Astrocyte of the hippocampus (primary cell): ENCODE data around the gene FBXL15.
A peak's percentile ranks its signal among the peaks of the same experiment; 100 is the strongest.

Source experiments
- DNase-seq: peaks from one replicate; pipeline ENCODE4 v3.0.0; 2011; ENCODE audit warnings: low read depth, low spot score

Gene FBXL15

GRCh38 chr10:102457591-102458150 lies 37.0 kb downstream of the FBXL15 start:
- DNase-seq, result no peak

GRCh38 chr10:102458656-102459055 lies 38.0 kb downstream of the FBXL15 start:
- DNase-seq, result no peak

DNA sequence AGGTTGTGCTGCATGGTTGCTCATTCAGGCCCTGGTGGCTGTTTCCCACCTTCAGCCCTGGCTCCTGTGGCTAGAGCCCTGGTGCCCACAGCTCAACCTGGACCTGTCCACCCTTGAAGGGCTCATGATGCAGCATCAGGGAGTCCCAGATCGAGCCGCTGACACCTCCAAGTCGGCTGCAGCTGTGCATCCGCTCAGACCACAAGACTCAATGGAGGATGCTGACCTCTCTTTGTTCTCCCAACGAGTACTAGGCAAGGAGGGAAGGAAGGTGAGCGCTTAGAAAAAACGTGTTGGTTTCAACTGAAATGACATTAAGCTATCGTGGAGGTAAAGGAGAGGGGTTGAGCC lies 40.2 kb downstream of the FBXL15 start:
- DNase-seq, result no peak

DNA sequence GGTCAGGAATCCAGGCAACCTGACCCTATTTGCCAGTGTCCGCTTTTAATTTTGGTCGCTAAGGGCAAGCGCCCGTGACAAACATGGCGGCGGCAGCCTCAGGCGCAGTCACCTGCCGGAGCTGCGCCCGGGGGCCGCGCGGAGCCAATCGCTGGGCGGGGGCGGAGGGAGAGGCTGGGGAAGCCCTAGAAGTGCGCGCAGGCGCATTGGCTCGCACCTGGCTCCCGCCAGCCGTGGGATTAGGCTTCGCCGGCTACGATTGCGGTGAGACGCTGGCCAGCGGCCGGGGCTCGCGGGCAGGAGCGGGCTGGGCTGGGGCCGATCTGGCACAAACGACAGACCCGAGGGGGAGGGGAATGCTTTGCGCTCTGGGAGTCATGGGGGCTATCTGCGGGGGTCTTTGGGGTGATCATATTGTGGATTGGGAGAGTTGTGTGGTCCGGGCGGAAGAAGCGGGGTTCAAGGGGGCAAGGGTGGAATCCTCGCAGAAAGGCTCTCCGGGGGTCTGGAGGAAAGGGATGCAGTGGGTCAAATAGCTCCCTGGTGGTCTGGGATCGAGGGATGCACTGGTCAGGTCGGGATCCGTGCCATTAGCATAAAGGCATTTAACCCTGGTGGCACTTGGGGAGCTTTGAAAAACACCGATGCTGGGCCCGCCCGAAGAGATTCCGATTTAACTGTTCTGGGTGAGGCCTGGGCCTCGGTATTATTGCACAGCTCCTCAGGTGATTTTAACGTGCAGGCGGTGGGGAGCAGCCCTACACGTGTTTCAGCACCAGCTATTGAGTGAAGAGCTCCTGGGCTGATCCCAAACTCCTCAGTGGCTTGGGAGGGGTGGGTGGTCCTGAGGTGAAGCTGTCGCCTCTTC lies 40.8 kb downstream of the FBXL15 start:
- DNase-seq, result peak; percentile 97

DNA sequence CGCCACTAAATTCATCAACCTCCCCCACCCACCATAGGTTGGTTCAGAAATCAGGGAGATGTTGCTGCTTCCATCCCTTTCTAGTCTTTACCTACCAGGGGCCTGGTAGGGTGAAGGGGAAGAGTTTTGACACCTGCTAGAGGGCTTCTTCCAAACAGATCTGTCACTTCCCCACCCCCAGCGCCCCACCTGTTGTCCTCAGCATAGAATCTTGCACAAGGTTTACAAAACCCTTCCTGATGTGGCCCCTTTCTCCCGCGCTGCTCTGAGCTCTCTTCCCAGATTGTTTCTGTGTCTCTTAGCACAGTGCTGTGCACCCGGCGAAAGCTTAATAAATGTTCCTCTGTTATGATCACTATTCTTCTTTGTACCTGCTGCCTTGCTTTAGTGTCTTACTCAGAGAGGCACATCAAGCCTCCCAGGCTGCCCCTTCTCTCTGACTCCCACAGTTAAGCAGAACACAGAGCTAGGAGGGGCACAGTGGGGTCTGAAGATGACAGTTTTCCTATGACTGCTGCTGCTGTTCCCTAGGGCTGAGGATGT lies 41.9 kb downstream of the FBXL15 start:
- DNase-seq, result no peak

DNA sequence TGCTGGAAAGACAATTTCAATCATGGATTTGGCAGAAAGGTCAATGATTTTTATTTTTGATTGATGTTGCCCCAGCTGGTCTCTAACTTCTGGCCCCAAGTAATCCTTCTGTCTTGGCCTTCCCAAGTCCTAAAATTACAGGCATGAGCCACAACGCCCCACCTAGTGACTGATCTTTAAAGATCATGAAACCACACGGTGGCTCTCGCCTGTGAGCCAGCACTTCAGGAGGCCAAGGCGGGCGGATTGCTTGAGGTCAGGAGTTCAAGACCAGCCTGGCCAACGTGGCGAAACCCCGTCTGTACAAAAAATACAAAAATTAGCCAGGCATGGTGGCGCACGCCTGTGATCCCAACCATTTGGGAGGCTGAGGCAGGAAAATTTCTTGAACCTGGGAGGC lies 43.3 kb downstream of the FBXL15 start:
- no peak for DNase-seq

- DNase-seq, result no peak
Observed at GRCh38 chr10:102465466-102465865, 44.8 kb downstream of the FBXL15 start.

DNA sequence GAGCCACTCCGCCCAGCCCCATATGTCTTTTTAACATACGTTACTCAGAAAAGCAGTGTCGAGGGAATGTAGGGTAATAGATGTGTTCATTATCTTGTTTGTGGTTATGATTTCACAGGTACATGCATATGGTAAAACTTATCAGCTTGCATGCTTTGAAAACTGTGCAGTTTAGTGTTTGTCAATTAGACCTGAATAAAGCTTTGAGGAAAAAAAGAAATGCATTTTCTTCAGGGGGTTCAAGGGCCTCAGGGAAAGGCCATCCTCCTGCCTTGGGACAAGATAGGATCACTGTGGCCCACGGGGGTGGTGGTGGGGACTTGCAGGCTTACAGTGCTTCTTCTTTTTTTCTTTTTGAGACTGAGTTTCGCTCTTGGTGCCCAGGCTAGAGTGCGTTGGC lies 46.7 kb downstream of the FBXL15 start:
- no peak for DNase-seq

DNA sequence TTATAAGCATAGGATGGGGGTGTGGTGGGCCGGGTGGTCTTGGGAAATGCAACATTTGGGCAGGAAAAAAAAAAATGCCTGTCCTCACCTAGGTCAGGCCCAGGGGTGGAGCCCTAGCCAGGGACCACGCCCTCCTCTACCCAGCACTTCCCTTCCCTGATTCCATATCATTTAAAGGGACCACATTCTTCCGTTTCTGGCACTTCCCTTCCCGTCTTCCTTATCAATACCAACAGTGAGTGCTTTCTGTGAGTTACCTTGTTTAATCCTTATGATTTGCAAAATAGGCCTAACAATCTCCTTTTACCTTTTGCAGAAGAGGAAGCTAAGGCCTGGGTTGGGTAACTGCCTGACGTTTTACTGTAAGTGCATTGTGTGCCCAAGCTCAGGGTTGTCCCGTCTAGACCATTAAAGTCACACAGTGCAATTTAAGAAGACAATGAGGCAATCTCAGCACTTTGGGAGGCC lies 47.4 kb downstream of the FBXL15 start:
- DNase-seq, result no peak

GRCh38 chr10:102468683-102469082 lies 48.0 kb downstream of the FBXL15 start:
- no peak for DNase-seq

DNA sequence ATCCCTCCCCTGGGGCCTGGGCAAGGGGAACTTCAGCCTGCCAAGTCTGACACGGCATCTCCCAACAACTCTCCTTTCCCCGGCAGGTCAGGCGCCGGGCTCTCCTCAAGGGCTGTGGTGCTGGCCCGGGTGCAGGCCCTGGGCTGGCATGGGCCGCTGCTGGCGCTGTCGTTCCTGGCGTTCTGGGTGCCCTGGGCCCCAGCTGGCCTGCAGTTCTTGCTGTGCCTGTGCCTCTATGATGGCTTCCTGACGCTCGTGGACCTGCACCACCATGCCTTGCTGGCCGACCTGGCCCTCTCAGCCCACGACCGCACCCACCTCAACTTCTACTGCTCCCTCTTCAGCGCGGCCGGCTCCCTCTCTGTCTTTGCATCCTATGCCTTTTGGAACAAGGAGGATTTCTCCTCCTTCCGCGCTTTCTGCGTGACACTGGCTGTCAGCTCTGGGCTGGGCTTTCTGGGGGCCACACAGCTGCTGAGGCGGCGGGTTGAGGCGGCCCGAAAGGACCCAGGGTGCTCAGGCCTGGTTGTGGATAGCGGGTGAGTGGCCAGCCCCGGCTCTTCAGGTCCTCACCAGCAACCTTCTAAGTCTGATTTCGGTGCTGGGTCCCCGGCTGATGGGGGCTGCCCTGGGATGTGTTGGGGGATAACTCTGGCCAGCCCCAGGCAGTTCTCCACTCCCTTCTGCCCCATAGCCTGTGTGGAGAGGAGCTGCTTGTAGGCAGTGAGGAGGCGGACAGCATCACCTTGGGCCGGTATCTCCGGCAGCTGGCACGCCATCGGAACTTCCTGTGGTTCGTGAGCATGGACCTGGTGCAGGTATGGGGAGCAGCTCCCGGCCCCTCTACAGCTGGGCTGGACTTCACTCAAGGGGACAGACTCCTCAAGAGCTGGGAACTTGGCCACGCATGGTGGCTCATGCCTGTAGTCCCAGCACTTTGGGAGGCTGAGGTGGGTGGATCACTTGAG lies 50.2 kb downstream of the FBXL15 start:
- no peak for DNase-seq
